ENCODE measurements around the gene HOXD8. TPM values are rescaled to one million over a fixed set of nuclear protein-coding genes. Genes with fewer than 3 reads are reported as not detected.

HOXD8 gene
- total RNA-seq, 1 donor, result 15.5 TPM

DNA sequence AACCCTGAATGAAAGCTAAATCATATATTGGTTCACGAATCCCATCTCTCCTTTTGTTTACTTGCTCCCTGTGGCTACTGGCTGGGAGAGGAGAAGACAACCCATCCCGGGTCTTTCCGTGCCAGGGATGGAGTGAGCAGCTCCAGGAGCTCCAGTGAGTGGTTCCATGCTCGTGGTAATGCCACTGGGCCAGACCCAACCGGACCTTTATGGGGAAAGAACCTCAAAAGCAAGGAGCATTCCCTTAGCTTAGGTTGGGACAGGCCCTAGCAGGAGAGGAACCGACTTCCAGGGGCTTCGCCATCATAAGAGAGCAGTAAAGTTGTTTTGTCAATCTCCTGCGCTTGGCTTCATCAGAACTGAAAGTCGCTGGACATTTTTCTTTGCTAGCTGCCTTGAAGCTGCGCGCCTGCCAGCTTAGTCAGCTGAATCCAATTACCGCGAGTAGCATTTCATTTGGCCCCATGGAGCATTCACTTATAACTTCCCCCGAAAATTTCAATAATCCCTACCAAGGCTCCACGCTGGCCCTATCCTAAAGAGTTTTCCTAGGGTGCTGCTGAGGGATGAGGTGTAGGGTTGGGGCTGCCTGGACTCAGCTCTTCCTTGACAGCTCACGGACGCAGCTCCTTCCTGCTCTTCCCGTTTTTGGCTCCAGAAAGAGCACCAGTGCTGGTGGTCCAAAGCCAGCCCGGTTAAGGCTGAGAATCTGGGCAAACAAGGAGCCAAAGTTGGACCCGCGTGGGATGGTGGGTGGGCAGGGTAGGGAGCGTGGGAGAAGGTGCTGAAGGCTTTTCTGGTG lies 32.5 kb downstream of the HOXD8 start:
- H3K4me3 ChIP-seq (ENCODE audit: low read depth, low read length), result no peak overlapping the region
- TF ChIP-seq, protein P1, sequence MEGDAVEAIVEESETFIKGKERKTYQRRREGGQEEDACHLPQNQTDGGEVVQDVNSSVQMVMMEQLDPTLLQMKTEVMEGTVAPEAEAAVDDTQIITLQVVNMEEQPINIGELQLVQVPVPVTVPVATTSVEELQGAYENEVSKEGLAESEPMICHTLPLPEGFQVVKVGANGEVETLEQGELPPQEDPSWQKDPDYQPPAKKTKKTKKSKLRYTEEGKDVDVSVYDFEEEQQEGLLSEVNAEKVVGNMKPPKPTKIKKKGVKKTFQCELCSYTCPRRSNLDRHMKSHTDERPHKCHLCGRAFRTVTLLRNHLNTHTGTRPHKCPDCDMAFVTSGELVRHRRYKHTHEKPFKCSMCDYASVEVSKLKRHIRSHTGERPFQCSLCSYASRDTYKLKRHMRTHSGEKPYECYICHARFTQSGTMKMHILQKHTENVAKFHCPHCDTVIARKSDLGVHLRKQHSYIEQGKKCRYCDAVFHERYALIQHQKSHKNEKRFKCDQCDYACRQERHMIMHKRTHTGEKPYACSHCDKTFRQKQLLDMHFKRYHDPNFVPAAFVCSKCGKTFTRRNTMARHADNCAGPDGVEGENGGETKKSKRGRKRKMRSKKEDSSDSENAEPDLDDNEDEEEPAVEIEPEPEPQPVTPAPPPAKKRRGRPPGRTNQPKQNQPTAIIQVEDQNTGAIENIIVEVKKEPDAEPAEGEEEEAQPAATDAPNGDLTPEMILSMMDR (IDR thresholded peaks at IDR 0.05; ENCODE audit: insufficient read depth, low read depth, low read length), result no peak
- peak; percentile 47 for DNase-seq (ENCODE audit: low read depth)

DNA sequence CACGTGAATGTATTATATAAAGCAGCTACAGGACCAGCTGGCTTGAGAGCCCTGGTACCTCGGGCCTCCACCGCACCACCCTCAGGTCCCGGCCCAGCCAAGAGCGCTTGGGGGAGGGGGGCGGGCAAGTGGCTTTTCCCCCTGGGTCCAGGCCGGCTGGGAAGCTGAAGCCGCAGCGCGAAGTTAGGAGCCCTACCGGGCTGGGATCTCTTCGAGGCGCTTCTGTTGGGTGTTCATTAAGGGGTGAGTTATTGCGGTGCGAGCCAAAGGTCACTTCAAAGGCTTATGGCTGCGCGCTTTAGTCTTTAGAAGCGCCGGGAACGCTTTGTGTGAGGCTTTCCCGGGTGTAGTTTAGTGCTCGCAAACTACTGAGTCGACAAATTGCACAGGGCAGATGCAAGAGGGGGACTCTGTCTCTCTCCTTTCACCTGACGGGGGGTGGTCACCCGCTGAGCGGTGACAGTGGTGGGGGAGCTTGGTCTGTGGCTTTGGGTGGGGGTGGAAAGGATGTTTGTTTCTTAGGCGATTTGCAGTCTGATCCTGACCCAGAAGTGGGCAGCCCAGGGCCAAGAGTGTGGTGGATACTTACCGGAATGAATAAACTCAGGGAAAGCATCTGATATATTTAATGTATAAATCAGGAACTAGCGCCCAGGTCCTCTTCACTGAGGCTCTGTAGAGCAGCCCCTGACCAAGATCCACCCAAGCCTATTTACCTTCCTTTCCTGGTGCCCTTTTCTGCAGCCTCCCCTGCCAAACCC lies 33.6 kb downstream of the HOXD8 start:
- peak; percentile 36 for DNase-seq (ENCODE audit: low read depth)
- no peak overlapping the region for H3K4me3 ChIP-seq (ENCODE audit: low read depth, low read length)
- TF ChIP-seq, protein P1 (IDR thresholded peaks at IDR 0.05; ENCODE audit: insufficient read depth, low read depth, low read length), result no peak

DNA sequence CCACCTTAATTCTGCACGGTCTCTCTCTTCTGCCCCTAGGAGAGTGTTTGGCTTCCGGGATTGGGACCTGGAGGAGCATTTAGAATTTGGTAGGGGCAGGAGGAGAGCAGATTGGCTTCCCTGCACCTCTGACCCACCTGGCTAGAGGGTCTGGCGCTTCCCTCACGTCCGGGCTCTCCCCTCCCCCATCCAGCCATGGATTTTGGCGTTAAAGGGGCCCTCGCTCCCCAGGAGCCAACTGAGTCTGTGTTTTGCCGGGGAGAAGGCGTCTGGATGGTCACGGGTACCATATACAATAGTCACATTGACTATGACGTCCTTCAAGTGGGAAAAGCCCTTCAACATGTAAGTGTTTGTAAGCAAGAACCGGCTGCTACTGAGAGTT lies 34.2 kb downstream of the HOXD8 start:
- no peak for DNase-seq (ENCODE audit: low read depth)
- TF ChIP-seq, protein P1 (IDR thresholded peaks at IDR 0.05; ENCODE audit: insufficient read depth, low read depth, low read length), result no peak
- H3K4me3 ChIP-seq (ENCODE audit: low read depth, low read length), result no peak overlapping the region

DNA sequence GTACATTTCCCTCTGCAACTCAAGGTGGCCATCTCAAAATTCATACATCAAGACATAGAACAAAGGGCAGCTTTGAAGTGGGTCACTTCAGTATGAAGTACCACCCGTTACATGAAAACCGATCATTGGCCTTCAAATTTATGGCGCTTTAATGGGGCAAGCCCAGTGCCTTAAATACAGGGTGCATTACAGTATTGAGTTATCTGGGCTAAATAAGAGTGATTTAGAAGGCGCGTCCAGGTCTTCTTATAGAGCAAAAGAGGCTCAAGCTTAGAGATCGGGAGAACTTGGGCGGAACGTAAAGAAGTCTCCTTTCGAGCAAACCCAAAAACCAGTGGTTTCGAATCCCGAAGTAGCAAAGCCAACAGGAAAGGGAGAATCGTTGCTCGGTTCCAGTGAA lies 34.7 kb downstream of the HOXD8 start:
- TF ChIP-seq, protein P1 (IDR thresholded peaks at IDR 0.05; ENCODE audit: insufficient read depth, low read depth, low read length), result no peak
- DNase-seq (ENCODE audit: low read depth), result no peak
- no peak overlapping the region for H3K4me3 ChIP-seq (ENCODE audit: low read depth, low read length)

DNA sequence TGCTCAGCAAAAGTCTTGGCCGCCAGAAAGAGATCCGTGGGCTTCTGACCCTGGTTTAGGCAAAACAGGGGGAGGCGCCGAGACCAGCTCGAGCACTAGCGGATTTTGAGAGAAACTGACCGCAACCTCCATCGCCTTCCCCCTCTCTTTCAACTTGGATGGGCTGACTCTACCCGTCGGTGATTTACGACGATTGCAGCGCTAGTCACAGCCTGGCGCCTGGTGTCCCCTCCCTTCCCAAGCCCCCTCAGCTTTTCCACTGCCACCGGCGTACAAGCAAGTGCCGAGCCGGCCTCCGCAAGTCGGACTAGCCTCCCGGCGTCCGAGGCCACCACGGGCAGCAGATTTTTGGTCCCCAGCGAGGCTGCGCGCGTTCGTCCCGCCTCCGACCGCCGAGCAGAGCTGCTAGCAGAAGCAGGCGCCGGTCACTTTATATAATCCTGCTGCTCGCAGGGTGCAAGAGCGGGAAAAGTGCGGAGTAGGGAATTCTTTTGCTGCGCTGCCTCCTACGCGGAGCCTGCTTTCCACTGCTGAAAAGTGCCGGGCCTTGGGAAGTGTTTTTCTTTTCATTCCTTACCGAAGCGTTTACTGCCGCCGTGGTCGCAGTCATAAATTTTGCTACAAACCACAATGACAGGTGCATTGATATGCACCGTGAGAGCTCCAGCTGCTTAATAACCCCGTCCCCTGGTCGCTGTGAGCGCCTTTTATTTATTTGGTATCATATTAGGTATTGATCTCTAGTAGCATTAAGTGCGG lies 35.3 kb downstream of the HOXD8 start:
- no peak overlapping the region for H3K4me3 ChIP-seq (ENCODE audit: low read depth, low read length)
- TF ChIP-seq, protein P1 (IDR thresholded peaks at IDR 0.05; ENCODE audit: insufficient read depth, low read depth, low read length), result no peak
- DNase-seq (ENCODE audit: low read depth), result no peak

DNA sequence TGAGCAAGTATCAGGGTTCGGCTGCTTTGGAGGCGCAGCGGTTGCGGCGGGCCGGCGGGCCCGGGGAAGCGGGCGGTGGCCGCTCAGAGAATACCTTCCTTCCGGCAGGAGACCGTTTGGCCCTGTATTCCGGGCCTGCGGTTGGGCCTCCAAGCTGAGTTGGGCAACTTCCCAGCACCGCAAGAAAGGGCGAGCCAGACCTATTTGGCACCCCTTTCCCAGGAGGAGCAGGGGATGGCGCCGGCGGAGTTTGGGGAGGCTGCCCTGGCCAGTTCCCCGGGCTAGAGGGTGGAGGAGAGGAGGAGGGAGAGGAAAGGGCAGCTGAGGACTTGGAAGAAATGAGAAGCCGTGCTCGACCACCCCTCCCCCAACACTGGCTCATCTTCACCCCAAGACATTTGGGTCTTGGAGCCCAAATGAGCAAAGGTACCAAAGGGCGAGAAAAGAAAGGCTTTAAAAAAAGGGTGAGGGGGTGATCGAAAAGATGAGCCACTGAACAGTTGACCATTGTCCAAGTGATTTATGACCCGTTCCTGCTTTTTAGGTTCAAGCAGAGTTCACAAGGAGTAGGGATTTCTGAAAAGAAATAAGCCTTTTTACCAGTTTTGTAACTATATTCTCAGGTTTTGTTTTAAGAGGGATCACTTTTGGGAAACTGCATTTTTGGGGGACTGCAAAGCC lies 36.0 kb downstream of the HOXD8 start:
- TF ChIP-seq, protein P1 (IDR thresholded peaks at IDR 0.05; ENCODE audit: insufficient read depth, low read depth, low read length), result no peak
- no peak for DNase-seq (ENCODE audit: low read depth)
- no peak overlapping the region for H3K4me3 ChIP-seq (ENCODE audit: low read depth, low read length)
